HG03558 (cell line): ENCODE results near the gene OR52E8.

Source experiments
- ATAC-seq: cut with Tn5 transposase; IDR thresholded peaks from one replicate; pipeline ENCODE4 v1.9.1; 2021; ENCODE audit warnings: moderate number of reproducible peaks; ENCODE audit not compliant: unreplicated experiment; ENCODE audit errors: extremely low read depth

OR52E8 gene

DNA sequence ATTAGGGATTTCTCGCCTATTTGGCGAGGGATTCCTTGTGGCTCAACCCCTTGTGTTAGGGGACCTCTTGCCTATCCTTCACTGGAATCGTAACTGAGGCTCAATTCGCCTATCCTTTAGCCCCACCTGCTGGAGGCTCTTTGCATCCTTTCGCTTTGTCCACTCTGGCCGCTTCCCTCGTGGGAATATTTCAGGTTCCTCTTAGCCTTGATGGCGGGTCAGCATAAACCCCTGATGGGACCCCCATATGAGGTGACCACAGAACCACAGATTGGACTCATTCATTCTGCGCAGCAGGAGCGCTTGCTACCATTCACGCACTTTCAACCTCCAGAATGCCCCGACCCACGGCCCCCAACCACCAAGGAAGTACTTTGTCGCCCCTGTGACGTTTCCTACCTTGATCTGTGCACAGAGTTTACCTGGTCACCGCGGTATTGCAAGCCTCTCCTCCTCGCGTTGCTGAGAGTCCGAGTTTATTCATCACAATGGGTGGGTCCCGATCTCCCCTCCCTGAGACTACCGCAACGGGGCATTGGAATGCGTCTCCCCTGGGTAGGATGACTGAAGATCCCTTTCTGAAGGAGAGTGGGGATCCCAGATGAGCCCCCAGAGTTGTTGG lies 48.9 kb downstream of the OR52E8 start, which contains the start of gene OR52N2:
OR52N2 (plus strand) TSS at position 425 of the 622 bp plus-strand sequence. CDS start 11,412 bp downstream, outside the sequence.
- ATAC-seq: peak; percentile 57

GRCh38 chr11:5807580-5807979 lies 49.9 kb downstream of the OR52E8 start:
- ATAC-seq: no peak
